Peyer's patch (tissue), 4 donors: ENCODE data around the gene MYO9A. TPM values are rescaled to one million over a fixed set of nuclear protein-coding genes. Genes with fewer than 3 reads are reported as not detected.

Experiments used
- DNase-seq, 3 donors: peaks; one replicate each; pipeline ENCODE4 v3.0.0-alpha.2; 2017 to 2019
- H3K27ac ChIP-seq, 4 donors: fragments of 200-600 bp; sonication (generic); one replicate each; pipeline ENCODE4 v1.5.1; 2016 to 2019
- H3K27me3 ChIP-seq, 2 donors: fragments of 200-600 bp; sonication (generic); one replicate each; pipeline ENCODE4 v1.5.1; 2019
- H3K36me3 ChIP-seq, 3 donors: fragments of 200-600 bp; sonication (generic); one replicate each; pipeline ENCODE4 v1.5.1; 2016 to 2019
- H3K4me1 ChIP-seq, 4 donors: fragments of 200-600 bp; sonication (generic); one replicate each; pipeline ENCODE4 v1.5.1; 2016 to 2019
- H3K4me3 ChIP-seq, 4 donors: fragments of 200-600 bp; sonication (generic); 1 replicate in 3 of 4; 2 replicates in 1 of 4; pipeline ENCODE4 v1.5.1; 2016 to 2019; ENCODE audit warnings: mild to moderate bottlenecking in 1 of 4
- H3K9me3 ChIP-seq, 4 donors: fragments of 200-600 bp; sonication (generic); one replicate each; pipeline ENCODE4 v1.5.1; 2016 to 2019; ENCODE audit warnings: mild to moderate bottlenecking in 1 of 4
- CTCF ChIP-seq, 6 experiments: fragments of 450-650 bp in 4 of 6; fragments of 200-600 bp in 2 of 6; sonication (generic) in 1 of 6; IDR thresholded peaks; one replicate each; pipeline ENCODE4 v1.5.1; 2017 to 2019; ENCODE audit warnings: antibody characterized with exemption in 6 of 6, mild to moderate bottlenecking in 3 of 6, moderate library complexity in 1 of 6
- POLR2A ChIP-seq, 2 donors: fragments of 450-650 bp; IDR thresholded peaks; one replicate each; pipeline ENCODE4 v1.5.1; 2017; ENCODE audit warnings: antibody characterized with exemption in 2 of 2, mild to moderate bottlenecking in 2 of 2, moderate library complexity in 2 of 2
- total RNA-seq, 4 donors: library from RNA; depleted of rRNA; stranded (reverse); fragments of >200 nt; gene quantifications; one replicate each; pipeline ENCODE4 v1.1.0, GENCODE V29; 2016

The MYO9A gene
- total RNA-seq, 4 donors from 2014 or later, result 28.2 to 47.3 (median 39.3) TPM

DNA sequence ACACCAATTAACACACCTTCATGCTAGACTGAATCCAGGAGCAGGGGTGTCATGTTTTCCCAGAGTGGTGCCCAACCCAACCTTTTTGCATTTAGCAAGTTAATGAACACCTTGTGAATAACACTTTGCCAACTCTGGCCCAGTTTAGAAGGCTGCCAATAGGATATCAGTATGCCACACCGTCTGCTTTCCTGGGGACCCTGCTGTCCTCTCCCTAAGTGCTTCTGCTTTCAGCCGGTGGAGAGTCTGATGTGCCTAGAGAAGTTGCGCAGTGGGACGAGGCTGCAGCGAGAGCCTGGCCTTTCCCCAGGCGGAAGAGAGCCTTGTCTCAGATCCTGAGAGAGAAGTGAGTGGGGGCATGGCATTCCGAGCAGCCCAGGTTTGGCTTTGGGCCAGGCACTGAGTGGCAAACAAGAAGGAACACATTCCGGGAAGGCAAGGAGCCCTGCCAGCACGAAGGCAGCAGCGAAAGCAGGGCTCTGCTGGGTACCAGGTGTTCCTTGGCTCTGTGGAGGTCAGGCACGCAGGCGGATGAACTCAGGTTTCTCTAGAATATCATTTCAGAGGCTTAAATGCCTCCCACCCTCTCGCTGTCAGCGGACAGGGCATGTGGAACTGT is 37.2 kb upstream of the MYO9A start:
- peak in 2 of 3 donors; percentile 81 for DNase-seq
- Histone ChIP-seq H3K4me1 (peaks cover 0 to 9% (median 0%) of the 10 kb centered on the region in 4 donors), H3K9me3 (no peaks in the 10 kb centered on the region), H3K36me3 (no peaks in the 10 kb centered on the region), H3K27ac (peak overlapping the region in 3 of 4 donors; percentile 15 to 65 (median 57)), H3K27me3 (no peaks in the 10 kb centered on the region), H3K4me3 (peak overlapping the region in 3 of 4 donors; percentile 21 to 59 (median 50))
- TF ChIP-seq CTCF (IDR thresholded peaks at IDR 0.05) (no peak), POLR2A (IDR thresholded peaks at IDR 0.05) (no peak)

DNA sequence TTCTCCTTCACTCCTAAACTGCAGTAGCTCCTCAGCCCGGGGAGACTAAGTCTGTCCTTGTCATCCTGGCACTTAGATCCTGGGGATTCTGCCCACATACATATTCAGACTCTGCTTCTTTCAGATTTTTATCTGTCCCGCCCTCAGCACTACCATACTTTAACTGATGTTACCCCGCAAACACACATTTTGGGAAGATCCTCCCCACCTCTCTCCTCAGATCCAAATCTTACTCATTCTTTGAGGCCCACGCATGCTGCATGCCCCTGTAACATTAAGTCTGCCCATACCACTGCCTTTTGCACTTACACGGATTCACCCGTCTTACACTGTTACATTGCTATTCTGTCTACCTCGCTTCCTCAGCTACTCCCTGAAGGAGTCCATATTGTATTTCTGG is 36.4 kb upstream of the MYO9A start:
- no peaks in the 10 kb centered on the region for H3K36me3 ChIP-seq
- no peak for DNase-seq
- no peak for TF ChIP-seq POLR2A (IDR thresholded peaks at IDR 0.05)
- no peak for TF ChIP-seq CTCF (IDR thresholded peaks at IDR 0.05)
- H3K4me3 ChIP-seq, result no peak overlapping the region
- no peaks in the 10 kb centered on the region for H3K27me3 ChIP-seq
- H3K27ac ChIP-seq, result no peak overlapping the region
- no peaks in the 10 kb centered on the region for H3K9me3 ChIP-seq
- peaks cover 0 to 9% (median 0%) of the 10 kb centered on the region in 4 donors for H3K4me1 ChIP-seq

DNA sequence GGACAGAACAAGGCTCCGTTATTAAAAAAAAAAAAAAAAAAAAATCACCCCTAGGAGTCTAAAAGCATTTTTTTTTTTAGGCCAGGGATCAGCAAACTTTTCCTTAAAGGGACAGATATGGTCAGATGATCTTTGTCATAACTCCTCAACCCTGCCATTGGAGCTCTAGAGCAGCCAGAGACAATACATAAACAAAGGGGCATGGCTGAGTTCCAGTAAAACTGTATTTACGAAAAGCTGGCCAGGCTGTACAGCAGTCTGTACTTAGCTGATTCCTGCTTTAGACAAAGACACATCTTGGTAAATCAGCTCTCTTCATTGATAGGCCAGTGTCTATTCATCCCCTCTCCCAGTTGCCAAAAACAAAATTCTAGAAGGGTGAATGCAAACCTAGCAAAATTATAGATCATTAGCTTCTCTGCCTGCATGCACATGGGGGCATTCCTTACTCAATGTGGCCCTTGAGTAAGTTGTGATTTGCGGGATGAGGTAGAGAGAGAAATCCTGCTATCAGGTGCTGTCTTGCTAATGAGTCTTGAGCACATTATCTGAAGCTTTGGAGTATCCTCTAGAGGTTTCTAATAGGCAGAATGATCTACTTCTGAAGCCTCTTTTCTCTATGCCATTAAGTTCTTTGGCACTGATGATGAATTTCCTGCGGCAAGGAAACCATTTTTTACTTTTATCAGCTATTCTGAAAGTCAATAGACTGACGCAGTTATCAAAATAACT is 35.5 kb upstream of the MYO9A start:
- H3K27ac ChIP-seq, result no peak overlapping the region
- TF ChIP-seq CTCF (IDR thresholded peaks at IDR 0.05), result no peak
- no peak for TF ChIP-seq POLR2A (IDR thresholded peaks at IDR 0.05)
- no peak for DNase-seq
- no peak overlapping the region for H3K4me3 ChIP-seq
- H3K4me1 ChIP-seq, result peaks cover 0 to 9% (median 0%) of the 10 kb centered on the region in 4 donors
- H3K27me3 ChIP-seq, result no peaks in the 10 kb centered on the region
- no peaks in the 10 kb centered on the region for H3K36me3 ChIP-seq
- no peaks in the 10 kb centered on the region for H3K9me3 ChIP-seq

GRCh38 chr15:72147418-72147817 is 29.5 kb upstream of the MYO9A start:
- Histone ChIP-seq H3K27me3 (no peaks in the 10 kb centered on the region), H3K27ac (no peak overlapping the region), H3K4me1 (no peaks in the 10 kb centered on the region), H3K36me3 (no peaks in the 10 kb centered on the region), H3K9me3 (no peaks in the 10 kb centered on the region), H3K4me3 (no peak overlapping the region)
- DNase-seq, result no peak
- TF ChIP-seq CTCF (IDR thresholded peaks at IDR 0.05), result no peak

DNA sequence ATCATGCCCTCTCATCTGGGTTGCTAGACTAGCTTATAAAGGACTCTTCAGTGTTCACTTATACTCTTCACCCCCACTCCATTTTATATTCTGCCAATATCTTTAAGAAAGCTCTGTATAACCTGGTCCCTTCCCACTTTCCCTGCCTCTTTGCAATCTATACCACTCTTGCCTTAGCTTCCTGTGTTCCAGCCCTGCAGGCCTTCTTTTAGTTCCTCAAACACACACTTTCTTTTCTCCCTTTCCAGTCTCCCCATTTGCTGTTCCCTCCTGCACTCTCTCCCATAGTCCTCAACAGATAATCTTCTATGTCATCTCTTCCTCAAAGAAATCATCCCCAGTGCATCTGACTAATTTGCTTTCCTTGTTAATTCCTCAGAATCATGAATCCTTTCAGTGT is 29.0 kb upstream of the MYO9A start:
- Histone ChIP-seq H3K4me3 (no peak overlapping the region), H3K27ac (no peak overlapping the region), H3K9me3 (no peaks in the 10 kb centered on the region), H3K36me3 (no peaks in the 10 kb centered on the region), H3K4me1 (no peaks in the 10 kb centered on the region), H3K27me3 (no peaks in the 10 kb centered on the region)
- TF ChIP-seq CTCF (IDR thresholded peaks at IDR 0.05), result no peak
- TF ChIP-seq POLR2A (IDR thresholded peaks at IDR 0.05), result no peak
- DNase-seq, result no peak
